Right renal pelvis (tissue), 4 donors: ENCODE data around the gene VIL1. TPM values are rescaled to one million over a fixed set of nuclear protein-coding genes. Genes with fewer than 3 reads are reported as not detected.

ENCODE experiments used
- DNase-seq, 4 donors: peaks; one replicate each; pipeline ENCODE4 v3.0.0-alpha.2; 2013; ENCODE audit warnings: low read depth in 4 of 4, low spot score in 3 of 4, missing footprints in 1 of 4
- polyA plus RNA-seq, 4 donors: library from polyadenylated mRNA; unstranded; fragments of 120-200 nt; gene quantifications; one replicate each; pipeline ENCODE4 v1.2.1, GENCODE V29; 2013; ENCODE audit not compliant: insufficient read length in 4 of 4

Gene VIL1
- polyA plus RNA-seq, 4 donors: 20.0 to 26.1 (median 23.4) TPM

GRCh38 chr2:218435003-218435982, 16.4 kb downstream of the VIL1 start:
- no peak for DNase-seq

- no peak for DNase-seq
Measured at GRCh38 chr2:218436992-218437391, 18.1 kb downstream of the VIL1 start.

- no peak for DNase-seq
Measured at GRCh38 chr2:218437969-218438368, 19.0 kb downstream of the VIL1 start.

- no peak for DNase-seq
Measured at GRCh38 chr2:218438596-218438995, 19.7 kb downstream of the VIL1 start.

- DNase-seq: no peak
Measured at GRCh38 chr2:218444692-218445357, 25.9 kb downstream of the VIL1 start.

GRCh38 chr2:218445602-218446001, 26.7 kb downstream of the VIL1 start:
- no peak for DNase-seq

- no peak for DNase-seq
Measured at GRCh38 chr2:218446547-218446946, 27.6 kb downstream of the VIL1 start.

GRCh38 chr2:218447072-218447471, 28.1 kb downstream of the VIL1 start:
- no peak for DNase-seq

GRCh38 chr2:218448934-218449333, 30.0 kb downstream of the VIL1 start:
- no peak for DNase-seq

- no peak for DNase-seq
Measured at GRCh38 chr2:218452079-218452478, 33.2 kb downstream of the VIL1 start.

- DNase-seq: no peak
Measured at GRCh38 chr2:218456849-218457248, 37.9 kb downstream of the VIL1 start.

- DNase-seq: no peak
Measured at GRCh38 chr2:218458598-218458997, 39.7 kb downstream of the VIL1 start.

GRCh38 chr2:218465987-218466633, 47.2 kb downstream of the VIL1 start:
- DNase-seq: peak in 2 of 4 donors; percentile 9 to 18

GRCh38 chr2:218470448-218470847, 51.5 kb downstream of the VIL1 start:
- DNase-seq: no peak

GRCh38 chr2:218471036-218471435, 52.1 kb downstream of the VIL1 start:
- no peak for DNase-seq

- no peak for DNase-seq
Measured at GRCh38 chr2:218471982-218472381, 53.1 kb downstream of the VIL1 start.

GRCh38 chr2:218472988-218473387, 54.1 kb downstream of the VIL1 start:
- DNase-seq: no peak

- no peak for DNase-seq
Measured at GRCh38 chr2:218474527-218474926, 55.6 kb downstream of the VIL1 start.

GRCh38 chr2:218476676-218477075, 57.8 kb downstream of the VIL1 start:
- DNase-seq: no peak

GRCh38 chr2:218477247-218477646, 58.3 kb downstream of the VIL1 start:
- DNase-seq: no peak

GRCh38 chr2:218478544-218478943, 59.6 kb downstream of the VIL1 start:
- DNase-seq: no peak
